NCI-H1436 treated with DMSO at 0.1 percent for 48 hours (cell line): Measurements from ENCODE around the gene RERE.

Experiments used
- DNase-seq: peaks from one replicate; lab custom pipeline; 2025; lab: John Stamatoyannopoulos, UW

RERE gene

GRCh38 chr1:8817412-8818324 lies at the start of gene RERE:
TSS of gene RERE (minus strand) at chr1:8817640.
- DNase-seq = peak; percentile 63

GRCh38 chr1:8866792-8867415 lies 49.5 kb upstream of the RERE start:
- DNase-seq = no peak

GRCh38 chr1:8866173-8866791 lies 48.8 kb upstream of the RERE start:
- DNase-seq = no peak

GRCh38 chr1:8864713-8865344 lies 47.4 kb upstream of the RERE start:
- no peak for DNase-seq

- DNase-seq = no peak
These were observed 46.4 kb upstream of the RERE start for GRCh38 chr1:8863794-8864233.

- DNase-seq = no peak
These were observed 45.7 kb upstream of the RERE start for GRCh38 chr1:8863138-8863537.

GRCh38 chr1:8862528-8862927 lies 45.1 kb upstream of the RERE start:
- no peak for DNase-seq

- no peak for DNase-seq
These were observed 43.5 kb upstream of the RERE start for GRCh38 chr1:8860738-8861516.

GRCh38 chr1:8858888-8859706 lies 41.7 kb upstream of the RERE start:
- DNase-seq = no peak

- no peak for DNase-seq
These were observed 40.8 kb upstream of the RERE start for GRCh38 chr1:8858112-8858668.

- DNase-seq = no peak
These were observed 39.4 kb upstream of the RERE start for GRCh38 chr1:8856689-8857412.

- no peak for DNase-seq
These were observed 36.8 kb upstream of the RERE start for GRCh38 chr1:8854240-8854639.

- no peak for DNase-seq
These were observed 33.6 kb upstream of the RERE start for GRCh38 chr1:8851060-8851459.

GRCh38 chr1:8848663-8849386 lies 31.4 kb upstream of the RERE start:
- DNase-seq = no peak

- DNase-seq = no peak
These were observed 30.6 kb upstream of the RERE start for GRCh38 chr1:8847990-8848389.

- no peak for DNase-seq
These were observed 28.8 kb upstream of the RERE start for GRCh38 chr1:8846263-8846662.

GRCh38 chr1:8845104-8846097 lies 28.0 kb upstream of the RERE start:
- no peak for DNase-seq

- DNase-seq = no peak
These were observed 27.1 kb upstream of the RERE start for GRCh38 chr1:8844501-8845006.
